OCI-LY1 (cell line): ENCODE results near the gene ABL2.

Experiments
- CTCF ChIP-seq: fragments of 200-600 bp; sonication (generic), shearing (Covaris generic); IDR thresholded peaks from 2 replicates; pipeline ENCODE4 v1.5.1; 2017; ENCODE audit warnings: mild to moderate bottlenecking, antibody characterized with exemption, low read length, moderate library complexity, mixed read lengths
- EZH2 ChIP-seq: fragments of 200-600 bp; sonication (generic), shearing (Covaris generic); IDR thresholded peaks from 2 replicates; pipeline ENCODE4 v1.8.0; 2017; ENCODE audit warnings: borderline replicate concordance, mixed run types, mild to moderate bottlenecking, antibody characterized with exemption, low read length, moderate library complexity, mixed read lengths

GRCh38 chr1:179167418-179167777 lies 62.1 kb downstream of the ABL2 start:
- TF ChIP-seq CTCF (no peak), EZH2 (no peak)
